HG03060 (cell line): Measurements from ENCODE around the gene CORO2A.
"Not testable (repeated sequence)": the region's sequence is repeated elsewhere in the genome, so short reads cannot be mapped to it uniquely, and the experiment has no call there.

ENCODE experiments used
- ATAC-seq: cut with Tn5 transposase; IDR thresholded peaks from one replicate; pipeline ENCODE4 v1.9.1; 2021; ENCODE audit warnings: low read depth, moderate number of reproducible peaks; ENCODE audit not compliant: unreplicated experiment

The CORO2A gene

GRCh38 chr9:98144076-98144475 is 48.4 kb downstream of the CORO2A start:
- ATAC-seq = no peak

DNA sequence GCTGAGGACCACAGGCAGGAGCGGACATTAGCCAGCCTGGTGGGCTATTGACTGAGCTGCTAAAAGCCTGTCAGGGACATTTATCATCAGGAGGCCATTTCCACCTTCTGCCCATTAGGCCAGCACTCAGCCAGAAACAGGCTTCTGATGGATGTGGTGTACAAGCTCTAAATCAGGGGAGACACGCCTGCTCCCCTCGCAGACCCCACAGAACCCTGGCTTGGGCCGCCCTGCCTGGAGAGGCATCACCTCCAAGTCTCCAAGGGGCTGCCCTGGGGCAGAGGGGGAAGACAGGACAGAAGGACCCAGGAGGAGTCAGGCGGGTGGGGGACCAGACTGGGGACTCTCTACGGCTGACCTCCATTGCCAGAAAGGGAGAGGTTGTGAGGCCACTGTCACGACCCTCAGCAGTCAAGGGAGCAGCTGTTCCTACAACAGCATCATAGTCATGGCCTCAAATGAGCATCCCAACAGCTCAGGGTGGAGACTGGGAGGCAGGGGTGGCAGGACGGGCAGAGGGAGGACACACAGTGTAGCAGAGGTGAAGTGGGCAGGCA is 49.4 kb downstream of the CORO2A start:
- no peak for ATAC-seq

GRCh38 chr9:98142182-98142907 is 50.1 kb downstream of the CORO2A start:
- ATAC-seq = no peak

DNA sequence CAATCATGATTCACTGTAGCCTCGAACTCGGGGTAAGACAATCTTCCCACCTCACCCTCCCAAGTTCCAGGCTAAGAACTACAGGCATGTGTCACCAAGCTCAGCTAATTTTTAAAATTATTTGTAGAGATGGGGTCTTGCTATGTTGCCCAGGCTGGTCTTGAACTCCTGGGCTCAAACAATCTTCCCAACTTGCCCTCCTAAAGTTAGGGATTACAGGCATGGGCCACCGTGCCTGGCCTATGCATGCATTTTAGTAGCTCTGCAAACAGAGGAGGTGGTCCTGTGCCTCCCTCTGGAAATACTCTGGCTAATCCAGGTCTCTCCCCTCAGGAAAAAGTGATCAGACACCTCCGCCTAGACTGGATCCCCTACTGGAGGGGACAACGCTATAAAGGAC is 51.9 kb downstream of the CORO2A start:
- no peak for ATAC-seq

GRCh38 chr9:98136489-98136888 is 55.9 kb downstream of the CORO2A start:
- no peak for ATAC-seq

DNA sequence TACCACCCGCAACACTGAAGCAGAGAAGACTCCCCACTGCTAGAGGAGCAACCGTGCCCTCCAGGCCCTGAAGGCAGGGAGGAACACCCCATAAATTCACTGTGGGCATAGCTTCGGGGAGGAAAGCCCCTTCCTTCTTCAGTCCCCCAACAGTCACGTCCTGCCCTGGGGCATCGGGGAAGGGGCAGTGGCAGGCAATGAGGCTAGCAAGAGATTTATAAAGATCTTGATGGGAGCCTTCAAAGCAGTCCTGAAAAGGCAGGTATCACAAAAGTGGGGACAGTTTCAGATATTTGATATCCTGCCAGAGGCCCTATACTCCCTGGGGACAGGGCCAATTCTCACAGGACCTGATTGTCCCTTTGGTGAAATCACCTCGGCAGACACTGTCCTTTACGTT is 56.5 kb downstream of the CORO2A start:
- no peak for ATAC-seq

DNA sequence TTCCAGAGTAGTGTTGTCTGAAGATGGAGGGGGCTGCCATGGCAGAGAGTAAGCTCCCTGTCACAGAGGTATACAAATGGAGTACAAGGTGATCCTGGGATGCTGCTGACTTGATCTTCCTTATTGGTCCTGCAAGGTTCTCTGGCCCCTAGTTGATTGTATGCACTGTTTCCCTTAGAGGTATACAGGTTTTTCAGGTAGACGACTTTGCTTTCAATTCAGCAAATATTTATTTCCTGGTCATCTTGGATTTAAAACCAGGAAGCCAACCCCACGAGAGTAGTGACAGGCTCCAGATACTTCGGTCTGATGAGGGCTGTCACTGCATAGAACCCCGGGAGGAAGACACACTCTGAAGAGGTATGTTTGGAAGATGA is 56.9 kb downstream of the CORO2A start:
- ATAC-seq = no peak

GRCh38 chr9:98134702-98135557 is 57.5 kb downstream of the CORO2A start:
- ATAC-seq = no peak

- ATAC-seq = no peak
Observed at GRCh38 chr9:98132806-98133631, 59.4 kb downstream of the CORO2A start.

DNA sequence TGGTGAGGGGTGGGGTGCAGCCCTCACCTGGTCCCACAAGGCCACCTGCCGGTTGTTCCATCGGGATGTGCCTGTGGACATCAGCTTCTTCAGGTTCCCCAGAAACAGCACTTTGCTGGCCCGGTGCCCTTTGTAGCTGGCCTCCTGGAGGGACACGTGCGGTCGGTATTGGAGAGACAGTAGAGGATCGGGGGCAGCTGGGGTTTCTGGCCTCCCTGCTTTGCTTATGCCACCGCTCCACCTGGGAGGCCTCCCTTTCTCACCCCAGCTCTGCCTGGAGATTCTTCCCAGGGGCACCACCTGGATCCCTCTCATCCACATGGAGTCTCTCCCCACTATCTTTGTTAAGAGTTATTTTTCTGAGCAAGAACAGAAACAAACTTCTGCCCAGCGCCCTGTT is 60.3 kb downstream of the CORO2A start:
- ATAC-seq = no peak

- ATAC-seq = no peak
Observed at GRCh38 chr9:98130576-98131228, 61.7 kb downstream of the CORO2A start.

GRCh38 chr9:98130060-98130459 is 62.4 kb downstream of the CORO2A start:
- ATAC-seq = not testable (repeated sequence)

DNA sequence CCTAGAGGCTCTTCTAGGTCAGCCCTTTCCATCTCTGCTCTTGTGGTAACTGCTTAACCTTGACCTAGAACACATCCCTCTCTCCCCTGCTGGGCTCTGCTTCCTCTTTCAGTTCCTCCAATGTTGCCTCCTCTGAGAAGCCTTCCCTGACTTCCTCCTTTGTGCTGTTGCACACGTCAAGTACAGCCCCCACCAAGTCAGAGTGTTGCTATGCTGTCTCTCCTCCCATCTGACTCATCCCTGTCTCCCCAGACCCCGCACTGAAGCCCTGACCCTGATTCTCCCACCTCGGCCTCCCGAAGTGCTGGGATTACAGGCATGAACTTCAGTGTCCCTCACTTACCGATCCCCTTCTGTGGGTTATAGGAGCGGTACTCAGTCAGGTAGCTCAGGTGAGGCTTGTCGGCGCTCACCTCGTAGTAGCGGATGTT is 63.0 kb downstream of the CORO2A start:
- peak; percentile 84 for ATAC-seq

- ATAC-seq = no peak
Observed at GRCh38 chr9:98128316-98128715, 64.1 kb downstream of the CORO2A start.

DNA sequence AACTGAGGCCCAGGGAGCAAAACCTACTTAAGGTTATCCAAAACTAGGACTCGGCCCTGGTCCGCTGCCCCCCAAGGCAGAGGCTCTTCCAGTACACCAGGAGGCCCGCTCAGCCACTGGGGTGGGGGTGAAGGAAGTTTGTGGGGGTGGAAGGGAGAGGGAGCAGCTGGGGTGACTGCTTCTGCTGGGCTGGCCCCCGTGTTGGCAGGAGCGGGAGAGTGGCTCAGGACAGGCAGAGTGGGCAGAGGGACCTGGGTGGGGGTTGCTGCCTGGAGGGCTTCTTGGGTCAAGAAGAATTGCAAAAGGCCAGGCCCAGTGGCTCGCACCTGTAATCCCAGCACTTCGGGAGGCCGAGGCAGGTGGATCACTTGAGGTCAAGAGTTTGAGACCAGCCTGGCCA is 65.2 kb downstream of the CORO2A start:
- ATAC-seq = no peak

DNA sequence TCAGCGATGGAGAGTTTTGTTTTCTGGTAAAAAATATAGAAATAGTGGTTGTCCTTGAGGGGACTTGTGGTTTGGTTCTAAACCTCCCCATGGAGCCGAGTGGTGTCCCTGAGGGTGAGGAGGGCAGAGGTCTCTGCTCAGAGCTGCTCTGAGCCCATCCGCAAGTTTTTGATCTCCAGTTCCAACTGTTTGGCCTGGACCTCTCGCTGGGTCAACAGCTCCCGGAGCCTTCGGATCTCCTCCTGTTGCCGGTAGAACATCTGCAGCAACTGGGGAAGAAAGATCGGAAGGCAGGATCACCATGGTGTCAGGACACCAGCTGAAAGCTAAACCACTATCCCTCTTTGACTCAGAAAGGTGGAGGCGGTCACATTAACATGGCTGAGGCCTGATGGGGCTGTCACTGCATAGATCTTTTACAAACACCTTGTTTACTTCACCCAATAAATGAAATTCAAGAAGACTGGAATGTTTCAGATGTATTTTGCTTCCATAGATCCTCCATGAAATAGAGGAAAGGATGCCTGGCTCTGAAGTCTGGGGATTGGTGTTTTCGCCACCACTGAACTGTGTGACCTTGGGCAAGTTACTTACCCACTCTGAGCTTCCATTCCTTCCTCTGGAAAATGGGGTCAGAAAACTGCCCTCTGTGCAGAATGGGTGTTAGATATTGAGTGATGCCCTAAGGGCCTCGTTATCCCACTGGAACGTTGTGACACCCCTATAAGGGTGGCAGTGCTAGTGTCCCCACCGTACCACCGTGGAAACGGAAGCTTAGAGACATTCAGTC is 67.6 kb downstream of the CORO2A start:
- ATAC-seq = no peak

- ATAC-seq = not testable (repeated sequence)
Observed at GRCh38 chr9:98124091-98124490, 68.3 kb downstream of the CORO2A start.

DNA sequence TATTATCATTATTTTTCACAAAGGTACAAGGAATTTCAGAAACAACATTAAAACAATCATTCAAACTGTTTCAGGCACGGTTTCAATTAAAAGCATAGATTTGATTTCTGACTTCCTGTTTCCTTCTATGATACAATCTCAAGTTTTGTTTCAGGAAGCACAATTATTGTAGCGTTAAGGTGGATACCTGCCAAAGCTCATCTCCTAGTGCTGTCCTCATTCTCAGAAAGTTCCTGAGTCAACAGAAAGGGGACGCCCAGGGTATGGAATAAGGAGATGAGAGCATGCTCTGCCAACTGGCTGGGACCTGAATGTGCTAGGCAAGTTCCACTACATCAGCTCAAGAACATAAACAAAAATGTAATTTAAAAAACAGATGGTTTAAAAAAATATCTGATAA is 71.4 kb downstream of the CORO2A start:
- no peak for ATAC-seq

DNA sequence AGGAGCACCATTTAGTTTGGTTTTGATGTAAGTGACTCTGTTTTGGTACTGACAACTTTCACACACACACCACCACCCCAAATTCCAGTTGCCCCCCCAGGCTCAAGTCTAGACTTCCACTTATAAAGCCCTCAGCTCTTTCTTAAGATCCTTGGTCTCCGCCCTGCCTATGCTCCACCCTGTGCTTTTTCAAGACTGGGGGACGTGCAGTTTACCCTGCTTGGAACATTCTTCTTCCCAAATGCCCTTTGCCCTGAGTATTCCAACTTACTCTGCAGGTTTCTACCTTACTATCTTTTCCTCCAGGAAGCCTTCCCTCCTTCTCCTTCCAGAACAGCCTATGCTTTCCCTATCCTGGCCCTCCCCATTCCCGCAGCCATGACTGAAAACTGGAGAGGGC is 72.0 kb downstream of the CORO2A start:
- ATAC-seq = no peak
